K562 (cell line): Measurements from ENCODE around the gene BPTF. TPM values are rescaled to one million over a fixed set of nuclear protein-coding genes. Genes with fewer than 3 reads are reported as not detected.

Experiments used
- ATAC-seq: fragments of 200-7000 bp; cut with Tn5 transposase; 3 replicates; pipeline ENCODE4 v1.9.1; 2020; ENCODE audit warnings: moderate library complexity
- BruUV-seq: library from RNA; stranded (reverse); fragments of 400-500 nt; replicated peaks from 2 replicates; lab custom pipeline; 2021; lab: Mats Ljungman, UMichigan
- CTCF ChIA-PET: fragments of 300-600 bp; formaldehyde crosslinking; extraction: SDS; loops from one replicate; lab custom pipeline; 2021; ENCODE audit warnings: low intra/inter-chr PET ratio; lab: Yijun Ruan, JAX
- POLR2A ChIA-PET: fragments of 300-600, 350-650 bp; sonication (Branson Sonifier 250); formaldehyde crosslinking; extraction: SDS; loops from one replicate; lab custom pipeline; 2021; ENCODE audit warnings: antibody characterized with exemption, inconsistent platforms; lab: Yijun Ruan, JAX
- DNase-seq, 4 experiments: peaks; one replicate each; pipeline versions ENCODE4 v3.0.0 to v3.0.0-alpha.2; 2011 to 2018; ENCODE audit warnings: low spot score in 3 of 4, mixed read lengths in 3 of 4; ENCODE audit errors: extremely low read depth in 1 of 4
- FAIRE-seq: peaks from 2 replicates; lab custom pipeline; 2011; peaks lifted over from hg19 to GRCh38; lab: Jason Lieb, UNC
- H2AFZ ChIP-seq: 2 replicates; pipeline ENCODE4 v1.6.0; 2011; ENCODE audit warnings: low read depth, low read length, control low read depth, inconsistent platforms
- H3K27ac ChIP-seq: fragments of 200-600 bp; 3 replicates; pipeline ENCODE4 v1.8.0; 2011; ENCODE audit warnings: low read depth, mild to moderate bottlenecking, control low read depth, inconsistent platforms, low read length, moderate library complexity, mixed read lengths; ENCODE audit errors: extremely low read depth
- H3K27me3 ChIP-seq, 2 experiments: fragments of 300-600 bp in 1 of 2; 2 replicates in 1 of 2; 3 replicates in 1 of 2; pipeline versions ENCODE4 v1.6.0 to v1.8.0; 2011; ENCODE audit warnings: inconsistent platforms in 2 of 2, low read length in 2 of 2, mild to moderate bottlenecking in 1 of 2, mixed read lengths in 1 of 2, moderate library complexity in 1 of 2; ENCODE audit not compliant: control insufficient read depth in 2 of 2, insufficient read depth in 2 of 2
- H3K36me3 ChIP-seq: fragments of 300-600 bp; 3 replicates; pipeline ENCODE4 v1.8.0; 2011; ENCODE audit warnings: mild to moderate bottlenecking, low read length, inconsistent platforms; ENCODE audit not compliant: control insufficient read depth, insufficient read depth
- H3K4me1 ChIP-seq, 2 experiments: fragments of 200-600 bp in 1 of 2; replicated peaks in 1 of 2; 2 replicates in 1 of 2; 3 replicates in 1 of 2; pipeline versions ENCODE4 v1.5.1 to v1.8.0; 2011; ENCODE audit warnings: inconsistent platforms in 2 of 2, low read length in 2 of 2, mild to moderate bottlenecking in 1 of 2, mixed read lengths in 1 of 2, moderate library complexity in 1 of 2; ENCODE audit not compliant: control insufficient read depth in 2 of 2, insufficient read depth in 2 of 2
- H3K4me2 ChIP-seq: 2 replicates; pipeline ENCODE4 v1.6.1; 2011; ENCODE audit warnings: low read length, control low read depth, inconsistent platforms, mixed read lengths; ENCODE audit not compliant: insufficient read depth
- H3K4me3 ChIP-seq: fragments of 200-600 bp; sonication (generic), shearing (Covaris generic); 2 replicates; pipeline ENCODE4 v1.5.1; 2016; ENCODE audit warnings: control low read depth, inconsistent platforms
- H3K79me2 ChIP-seq: fragments of 200-600 bp; 3 replicates; pipeline ENCODE4 v1.8.0; 2011; ENCODE audit warnings: low read length, inconsistent platforms; ENCODE audit not compliant: control insufficient read depth, insufficient read depth
- H3K9ac ChIP-seq, 2 experiments: 2 replicates each; pipeline versions ENCODE4 v1.6.0 to v1.6.1; 2011; ENCODE audit warnings: low read depth in 2 of 2, low read length in 2 of 2, control low read depth in 1 of 2, inconsistent platforms in 1 of 2, mild to moderate bottlenecking in 1 of 2, mixed read lengths in 1 of 2; ENCODE audit not compliant: insufficient read depth in 1 of 2
- H3K9me1 ChIP-seq: one replicate; pipeline ENCODE4 v1.6.0; 2011; ENCODE audit warnings: inconsistent platforms, mild to moderate bottlenecking, low read length, moderate library complexity; ENCODE audit not compliant: control insufficient read depth, insufficient read depth
- H3K9me3 ChIP-seq: replicated peaks from 2 replicates; pipeline ENCODE4 v1.5.1; 2011; ENCODE audit warnings: low read depth, low read length, inconsistent platforms; ENCODE audit not compliant: control insufficient read depth, insufficient read depth
- H4K20me1 ChIP-seq: replicated peaks from 2 replicates; pipeline ENCODE4 v1.6.1; 2011; ENCODE audit warnings: low read length, inconsistent platforms, mixed read lengths; ENCODE audit not compliant: control insufficient read depth, insufficient read depth
- KDM4B ChIP-seq, 2 experiments: fragments of 450-650 bp in 1 of 2; sonication (generic) in 1 of 2; IDR thresholded peaks; 2 replicates each; pipeline ENCODE4 v1.6.1; 2016 to 2017; ENCODE audit warnings: borderline replicate concordance in 2 of 2, antibody characterized with exemption in 1 of 2, low read depth in 1 of 2, mild to moderate bottlenecking in 1 of 2
- PHB ChIP-seq: fragments of 250-450 bp; sonication (Bioruptor Pico); IDR thresholded peaks from 2 replicates; pipeline ENCODE4 v1.5.0; 2021
- PYGO2 ChIP-seq: fragments of 450-650 bp; IDR thresholded peaks from 2 replicates; pipeline ENCODE4 v1.6.1; 2016; ENCODE audit warnings: mild to moderate bottlenecking, missing genetic modification characterization, moderate library complexity, missing compliant biosample characterization
- SMARCA5 ChIP-seq: fragments of 450-650 bp; IDR thresholded peaks from 2 replicates; pipeline ENCODE4 v1.6.1; 2016
- TBL1XR1 ChIP-seq, 2 experiments: IDR thresholded peaks; 2 replicates each; pipeline ENCODE4 v1.6.1; 2012; ENCODE audit warnings: improper control_type of control experiment in 2 of 2, low read length in 2 of 2, mild to moderate bottlenecking in 1 of 2
- U2AF1 ChIP-seq: fragments of 200-400 bp; formaldehyde crosslinking; optimal IDR thresholded peaks from 2 replicates; pipeline ENCODE3; 2017; ENCODE audit warnings: mild to moderate bottlenecking, low read depth, low read length, moderate library complexity
- WGBS: fragments of 100-300 bp; shearing (Covaris generic); methylation state at CpG from one replicate; pipeline ENCODE4 v1.1.6; 2016; ENCODE audit warnings: low coverage, mixed read lengths; ENCODE audit not compliant: insufficient coverage; ENCODE audit errors: missing lambda C conversion rate; 5-methylcytosine and 5-hydroxymethylcytosine counted together
- in situ Hi-C: fragments of 300-500 bp; cut with MboI; formaldehyde crosslinking; loops from 4 replicates; pipeline ENCODE4 v1.15.0; 2018; ENCODE audit warnings: inconsistent platforms, mixed read lengths
- intact Hi-C: fragments of 100-400 bp; cut with micrococcal nuclease; formaldehyde crosslinking; loops from 2 replicates; pipeline ENCODE4 v1.14.2; 2022
- polyA plus RNA-seq, 8 experiments: library from polyadenylated mRNA; depleted of rRNA in 4 of 8; stranded (reverse) in 5 of 8; unstranded in 3 of 8; fragments of >200 nt; fragmentation: Nextera tagmentation in 2 of 8; fragmentation: Illumina TruSeq in 1 of 8; extraction: Ambion mirVana in 2 of 8; extraction: Trizol in 1 of 8; gene quantifications; 2 replicates each; pipeline versions ENCODE4 v1.2.1 to v1.2.3, GENCODE V29; 2011 to 2014; ENCODE audit warnings: inconsistent platforms in 1 of 8, missing spikeins in 1 of 8
- total RNA-seq, 7 experiments: library from RNA; depleted of rRNA in 6 of 7; stranded (reverse); fragments of >200 nt in 6 of 7; fragmentation: Illumina TruSeq in 2 of 7; extraction: Trizol in 2 of 7; gene quantifications; 2 replicates each; pipeline versions ENCODE4 v1.2.1 to v1.2.3, GENCODE V29; 2011 to 2021; ENCODE audit warnings: low replicate concordance in 1 of 7

The BPTF gene
- total and polyA plus RNA-seq, 9 of the 15 experiments (the other 6 are each of a cell fraction or from before 2014, with no cell fraction given) = 12.5 to 52.1 (median 26.9) TPM

DNA sequence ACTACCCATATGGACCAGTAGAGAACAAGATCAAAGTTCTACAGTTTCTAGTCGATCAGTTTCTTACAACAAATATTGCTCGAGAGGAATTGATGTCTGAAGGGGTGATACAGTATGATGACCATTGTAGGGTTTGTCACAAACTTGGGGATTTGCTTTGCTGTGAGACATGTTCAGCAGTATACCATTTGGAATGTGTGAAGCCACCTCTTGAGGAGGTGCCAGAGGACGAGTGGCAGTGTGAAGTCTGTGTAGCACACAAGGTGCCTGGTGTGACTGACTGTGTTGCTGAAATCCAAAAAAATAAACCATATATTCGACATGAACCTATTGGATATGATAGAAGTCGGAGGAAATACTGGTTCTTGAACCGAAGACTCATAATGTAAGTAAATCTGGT, 29.1 kb downstream of the BPTF start:
- DNase-seq (no peak), ATAC-seq (no peak), FAIRE-seq (no peak)
- Histone ChIP-seq H2AFZ (no peak overlapping the region), H4K20me1 (peaks cover 20% of the 10 kb centered on the region), H3K79me2 (peaks cover 80% of the 10 kb centered on the region), H3K27me3 (no peaks in the 10 kb centered on the region), H3K4me3 (no peak overlapping the region), H3K36me3 (peaks cover 12% of the 10 kb centered on the region), H3K27ac (no peak overlapping the region), H3K4me2 (no peak overlapping the region), H3K4me1 (peaks cover 0 to 14% of the 10 kb centered on the region in 2 experiments; a peak in 2 of 5 replicates), H3K9me3 (no peaks in the 10 kb centered on the region), H3K9me1 (no peaks in the 10 kb centered on the region), H3K9ac (no peak overlapping the region)
- CTCF ChIA-PET = no interaction called here
- intact Hi-C loops (no loop called here), in situ Hi-C loops (no loop called here)
- POLR2A ChIA-PET = no interaction called here
- TF ChIP-seq PYGO2 (tag) (no peak), TBL1XR1 (IDR thresholded peaks at IDR 0.05; ENCODE audit: low read length in 2 of 2) (no peak), U2AF1 (no peak), KDM4B (IDR thresholded peaks at IDR 0.05; ENCODE audit: borderline replicate concordance in 2 of 2, low read depth in 1 of 2) (no peak), SMARCA5 (no peak), PHB (CRISPR knock-in tag) (no peak)
- WGBS = 91% methylated on average over 6 of the region's 6 CpGs
- BruUV-seq = TSS peak; percentile 54
